HL-60 (cell line): ENCODE results near the gene DNAH2.

ENCODE experiments used
- GABPA ChIP-seq: IDR thresholded peaks from 2 replicates; pipeline ENCODE4 v1.6.1; 2012; ENCODE audit warnings: low read depth
- POLR2AphosphoS5 ChIP-seq: IDR thresholded peaks from 2 replicates; pipeline ENCODE4 v1.6.1; 2012; ENCODE audit warnings: low read depth
- REST ChIP-seq: IDR thresholded peaks from 2 replicates; pipeline ENCODE4 v1.6.1; 2012; ENCODE audit warnings: low read depth; ENCODE audit not compliant: insufficient replicate concordance
- SPI1 ChIP-seq: IDR thresholded peaks from 2 replicates; pipeline ENCODE4 v1.6.1; 2012; ENCODE audit warnings: low read depth, mild to moderate bottlenecking, borderline replicate concordance
- TF ChIP-seq, protein P1 (sequence below): IDR thresholded peaks from one replicate; pipeline ENCODE4 v1.5.1; 2011; ENCODE audit warnings: low read length, control low read depth, inconsistent platforms; ENCODE audit not compliant: insufficient read depth

DNA sequence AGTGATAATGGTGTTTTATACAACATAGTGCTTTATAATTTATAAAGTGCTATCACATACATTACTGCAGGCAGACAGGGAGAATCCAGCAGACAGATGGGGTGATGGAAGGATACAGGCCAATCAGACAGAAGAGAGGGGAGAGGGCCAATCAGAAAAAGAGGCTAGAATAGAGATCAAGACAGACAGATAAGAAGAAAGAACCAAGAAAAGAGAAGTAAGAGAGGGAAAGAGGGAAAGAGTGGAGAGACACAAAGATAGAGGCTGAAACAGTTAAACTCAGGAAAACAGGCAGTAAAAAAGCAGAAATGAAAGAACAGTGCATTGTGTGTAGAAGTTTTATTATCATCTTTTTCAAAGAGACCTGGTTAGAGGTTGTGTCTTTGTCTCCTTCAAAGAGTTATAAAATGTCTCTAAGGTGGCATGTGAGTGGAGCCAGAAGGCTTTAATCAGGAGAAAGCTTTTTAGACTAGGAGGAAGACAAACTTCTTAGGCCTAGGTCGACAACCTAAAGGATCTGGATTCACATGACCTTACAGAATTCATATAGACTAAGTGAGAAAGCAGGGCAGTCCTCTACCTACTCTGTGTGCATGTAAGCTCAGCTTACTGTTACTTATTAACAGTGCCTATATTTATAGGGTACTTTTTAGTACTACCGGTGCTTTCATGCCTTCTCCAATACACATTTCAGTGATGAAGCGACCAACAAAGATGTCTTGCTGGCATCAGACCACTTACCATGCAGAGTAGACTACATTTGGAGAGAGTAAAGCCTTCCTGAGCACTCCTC lies 162.7 kb downstream of the DNAH2 start:
- TF ChIP-seq, protein P1, sequence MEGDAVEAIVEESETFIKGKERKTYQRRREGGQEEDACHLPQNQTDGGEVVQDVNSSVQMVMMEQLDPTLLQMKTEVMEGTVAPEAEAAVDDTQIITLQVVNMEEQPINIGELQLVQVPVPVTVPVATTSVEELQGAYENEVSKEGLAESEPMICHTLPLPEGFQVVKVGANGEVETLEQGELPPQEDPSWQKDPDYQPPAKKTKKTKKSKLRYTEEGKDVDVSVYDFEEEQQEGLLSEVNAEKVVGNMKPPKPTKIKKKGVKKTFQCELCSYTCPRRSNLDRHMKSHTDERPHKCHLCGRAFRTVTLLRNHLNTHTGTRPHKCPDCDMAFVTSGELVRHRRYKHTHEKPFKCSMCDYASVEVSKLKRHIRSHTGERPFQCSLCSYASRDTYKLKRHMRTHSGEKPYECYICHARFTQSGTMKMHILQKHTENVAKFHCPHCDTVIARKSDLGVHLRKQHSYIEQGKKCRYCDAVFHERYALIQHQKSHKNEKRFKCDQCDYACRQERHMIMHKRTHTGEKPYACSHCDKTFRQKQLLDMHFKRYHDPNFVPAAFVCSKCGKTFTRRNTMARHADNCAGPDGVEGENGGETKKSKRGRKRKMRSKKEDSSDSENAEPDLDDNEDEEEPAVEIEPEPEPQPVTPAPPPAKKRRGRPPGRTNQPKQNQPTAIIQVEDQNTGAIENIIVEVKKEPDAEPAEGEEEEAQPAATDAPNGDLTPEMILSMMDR: no peak
- TF ChIP-seq GABPA (no peak), SPI1 (no peak), POLR2AphosphoS5 (no peak), REST (no peak)
